Caki2 (cell line): ENCODE measurements around the gene PRUNE2. TPM values are rescaled to one million over a fixed set of nuclear protein-coding genes. Genes with fewer than 3 reads are reported as not detected.

Experiments
- DNase-seq: peaks from one replicate; pipeline ENCODE4 v3.0.0-alpha.2; 2015; ENCODE audit warnings: low read depth
- in situ Hi-C: cut with HindIII; loops from 2 replicates; pipeline ENCODE4 v1.10.0; 2016; ENCODE audit warnings: low sequenced_read_pairs, low pct_unique_long_range_greater_than_20kb, mixed read lengths
- total RNA-seq: library from RNA; depleted of rRNA; stranded (reverse); fragments of >200 nt; shearing (Covaris generic); gene quantifications from 2 replicates; pipeline ENCODE4 v1.2.3, GENCODE V29; 2014; ENCODE audit warnings: low replicate concordance

PRUNE2 gene
- total RNA-seq, 1 experiment from 2014 or later: 6.6 TPM

GRCh38 chr9:76904661-76905457, 1.1 kb downstream of the PRUNE2 start:
- no peak for DNase-seq
- in situ Hi-C loops: no loop called here

GRCh38 chr9:76902395-76902794, 3.5 kb downstream of the PRUNE2 start:
- in situ Hi-C loops: no loop called here

GRCh38 chr9:76901801-76902200, 4.1 kb downstream of the PRUNE2 start:
- DNase-seq: no peak
- in situ Hi-C loops: no loop called here

More at GRCh38 chr9:76902395-76902794, 3.5 kb downstream of the PRUNE2 start:
- DNase-seq: no peak

GRCh38 chr9:76900884-76901440, 5.0 kb downstream of the PRUNE2 start:
- in situ Hi-C loops: no loop called here
- no peak for DNase-seq

GRCh38 chr9:76898786-76899185, 7.1 kb downstream of the PRUNE2 start:
- in situ Hi-C loops: no loop called here

GRCh38 chr9:76897804-76898525, 7.9 kb downstream of the PRUNE2 start:
- no peak for DNase-seq
- in situ Hi-C loops: no loop called here

More at GRCh38 chr9:76898786-76899185, 7.1 kb downstream of the PRUNE2 start:
- no peak for DNase-seq

GRCh38 chr9:76896035-76896434, 9.9 kb downstream of the PRUNE2 start:
- peak; percentile 25 for DNase-seq
- in situ Hi-C loops: no loop called here

GRCh38 chr9:76895186-76895585, 10.7 kb downstream of the PRUNE2 start:
- DNase-seq: no peak
- in situ Hi-C loops: no loop called here

- DNase-seq: no peak
- in situ Hi-C loops: no loop called here
Observed at GRCh38 chr9:76894198-76894597, 11.7 kb downstream of the PRUNE2 start.

- in situ Hi-C loops: no loop called here
- no peak for DNase-seq
Observed at GRCh38 chr9:76893395-76893932, 12.4 kb downstream of the PRUNE2 start.

- in situ Hi-C loops: no loop called here
- no peak for DNase-seq
Observed at GRCh38 chr9:76891874-76892273, 14.0 kb downstream of the PRUNE2 start.

GRCh38 chr9:76891279-76891678, 14.6 kb downstream of the PRUNE2 start:
- no peak for DNase-seq
- in situ Hi-C loops: no loop called here

- in situ Hi-C loops: no loop called here
- DNase-seq: no peak
Observed at GRCh38 chr9:76887951-76888350, 18.0 kb downstream of the PRUNE2 start.

- in situ Hi-C loops: no loop called here
- no peak for DNase-seq
Observed at GRCh38 chr9:76887003-76887821, 18.7 kb downstream of the PRUNE2 start.

GRCh38 chr9:76886318-76886717, 19.6 kb downstream of the PRUNE2 start:
- no peak for DNase-seq
- in situ Hi-C loops: no loop called here

GRCh38 chr9:76884823-76885222, 21.1 kb downstream of the PRUNE2 start:
- no peak for DNase-seq
- in situ Hi-C loops: no loop called here

- no peak for DNase-seq
- in situ Hi-C loops: no loop called here
Observed at GRCh38 chr9:76883341-76883855, 22.5 kb downstream of the PRUNE2 start.

GRCh38 chr9:76882686-76883085, 23.2 kb downstream of the PRUNE2 start:
- DNase-seq: no peak
- in situ Hi-C loops: no loop called here
